H1 (cell line): ENCODE results near the gene SHQ1. TPM values are rescaled to one million over a fixed set of nuclear protein-coding genes. Genes with fewer than 3 reads are reported as not detected.

Experiments used
- CTCF ChIA-PET: fragments of 300-600 bp; sonication (Branson Sonifier 250); formaldehyde crosslinking; loops from one replicate; lab custom pipeline; 2021; ENCODE audit not compliant: partially characterized antibody; lab: Charles Lee
- POLR2A ChIA-PET: fragments of 300-600 bp; sonication (Branson Sonifier 250); formaldehyde crosslinking; loops from one replicate; lab custom pipeline; 2021; ENCODE audit warnings: inconsistent platforms; ENCODE audit not compliant: partially characterized antibody; lab: Charles Lee
- DNase-seq, 2 experiments: peaks; one replicate each; pipeline versions ENCODE4 v3.0.0 to v3.0.0-alpha.2; 2010 to 2022; ENCODE audit warnings: low spot score in 2 of 2, low read depth in 1 of 2, mixed read lengths in 1 of 2
- FAIRE-seq: peaks from 2 replicates; lab custom pipeline; 2011; peaks lifted over from hg19 to GRCh38; lab: Jason Lieb, UNC
- H2AFZ ChIP-seq: 2 replicates; pipeline ENCODE4 v1.8.1; 2012; ENCODE audit warnings: low read length, inconsistent platforms
- H2AK5ac ChIP-seq: 2 replicates; pipeline ENCODE4 v1.6.1; 2013; ENCODE audit warnings: low read depth, low read length
- H2BK120ac ChIP-seq: replicated peaks from 2 replicates; pipeline ENCODE3; 2013; ENCODE audit warnings: low read depth, low read length, inconsistent platforms
- H2BK12ac ChIP-seq: 2 replicates; pipeline ENCODE4 v1.6.1; 2013; ENCODE audit warnings: low read depth, low read length
- H2BK15ac ChIP-seq: 2 replicates; pipeline ENCODE4 v1.6.1; 2013; ENCODE audit warnings: low read length
- H2BK20ac ChIP-seq: 2 replicates; pipeline ENCODE4 v1.6.1; 2013; ENCODE audit warnings: low read length
- H2BK5ac ChIP-seq: 2 replicates; pipeline ENCODE4 v1.6.1; 2013; ENCODE audit warnings: low read depth, low read length
- H3K14ac ChIP-seq: 2 replicates; pipeline ENCODE4 v1.6.1; 2013; ENCODE audit warnings: inconsistent platforms; ENCODE audit not compliant: insufficient read length
- H3K18ac ChIP-seq: 2 replicates; pipeline ENCODE4 v1.6.1; 2013; ENCODE audit warnings: low read length; ENCODE audit errors: extremely low read depth
- H3K23ac ChIP-seq: 2 replicates; pipeline ENCODE4 v1.6.1; 2013; ENCODE audit warnings: inconsistent platforms; ENCODE audit not compliant: insufficient read length
- H3K23me2 ChIP-seq: 2 replicates; pipeline ENCODE4 v1.6.1; 2013; ENCODE audit warnings: low read depth, low read length
- H3K27ac ChIP-seq: 2 replicates; pipeline ENCODE4 v1.6.1; 2011; ENCODE audit warnings: low read depth, low read length, inconsistent platforms
- H3K27me3 ChIP-seq, 4 experiments: replicated peaks in 1 of 4; 1 replicate in 1 of 4; 2 replicates in 3 of 4; pipeline versions ENCODE4 v1.6.1 to v1.8.1; 2011 to 2013; ENCODE audit warnings: low read length in 3 of 4, mild to moderate bottlenecking in 3 of 4, inconsistent platforms in 2 of 4, mixed read lengths in 2 of 4, moderate library complexity in 1 of 4; ENCODE audit not compliant: control insufficient read depth in 3 of 4, insufficient read depth in 3 of 4; ENCODE audit errors: extremely low read depth in 1 of 4
- H3K36me3 ChIP-seq, 4 experiments: 2 replicates each; pipeline versions ENCODE4 v1.6.1 to v1.8.1; 2011 to 2013; ENCODE audit warnings: mild to moderate bottlenecking in 4 of 4, low read length in 3 of 4, moderate library complexity in 2 of 4, control low read depth in 1 of 4, inconsistent platforms in 1 of 4; ENCODE audit not compliant: insufficient read depth in 4 of 4, control insufficient read depth in 2 of 4
- H3K4ac ChIP-seq: replicated peaks from 2 replicates; pipeline ENCODE3; 2013; ENCODE audit warnings: low read length, low read depth, mixed read lengths, inconsistent platforms; ENCODE audit not compliant: insufficient read length
- H3K4me1 ChIP-seq, 4 experiments: replicated peaks in 1 of 4; 1 replicate in 1 of 4; 2 replicates in 3 of 4; pipeline versions ENCODE4 v1.6.1 to v1.8.1; 2011 to 2013; ENCODE audit warnings: low read length in 3 of 4, inconsistent platforms in 2 of 4, mixed read lengths in 1 of 4; ENCODE audit not compliant: insufficient read depth in 4 of 4, control insufficient read depth in 3 of 4
- H3K4me2 ChIP-seq, 2 experiments: 2 replicates each; pipeline versions ENCODE4 v1.6.1 to v1.8.1; 2011 to 2013; ENCODE audit warnings: low read depth in 2 of 2, low read length in 2 of 2, control low read depth in 1 of 2, inconsistent platforms in 1 of 2, mild to moderate bottlenecking in 1 of 2; ENCODE audit not compliant: insufficient read depth in 1 of 2
- H3K4me3 ChIP-seq, 4 experiments: fragments of 200-600, 300-600 bp in 1 of 4; sonication (generic), shearing (Covaris generic), sonication (Bioruptor Twin) in 1 of 4; 2 replicates each; pipeline versions ENCODE4 v1.5.1 to v1.8.1; 2011 to 2016; ENCODE audit warnings: low read length in 4 of 4, low read depth in 3 of 4, control low read depth in 2 of 4, inconsistent platforms in 2 of 4, mild to moderate bottlenecking in 2 of 4, mixed read lengths in 1 of 4, moderate library complexity in 1 of 4; ENCODE audit not compliant: insufficient read depth in 2 of 4; ENCODE audit errors: extremely low read depth in 1 of 4
- H3K56ac ChIP-seq: replicated peaks from 2 replicates; pipeline ENCODE3; 2013; ENCODE audit warnings: low read depth, mild to moderate bottlenecking, mixed read lengths, low read length, inconsistent platforms; ENCODE audit not compliant: insufficient read length
- H3K79me1 ChIP-seq: 2 replicates; pipeline ENCODE4 v1.6.1; 2013; ENCODE audit warnings: low read depth, low read length, control low read depth
- H3K79me2 ChIP-seq, 2 experiments: 2 replicates each; pipeline versions ENCODE4 v1.6.1 to v1.8.1; 2012 to 2013; ENCODE audit warnings: low read length in 2 of 2, mild to moderate bottlenecking in 2 of 2, inconsistent platforms in 1 of 2; ENCODE audit not compliant: insufficient read depth in 2 of 2, control insufficient read depth in 1 of 2
- H3K9ac ChIP-seq, 4 experiments: replicated peaks in 1 of 4; 1 replicate in 1 of 4; 2 replicates in 3 of 4; pipeline versions ENCODE4 v1.6.1 to v1.8.1; 2011 to 2013; ENCODE audit warnings: low read depth in 3 of 4, low read length in 3 of 4, control low read depth in 2 of 4, mild to moderate bottlenecking in 2 of 4, moderate library complexity in 2 of 4, inconsistent platforms in 1 of 4; ENCODE audit errors: extremely low read depth in 1 of 4
- H3K9me3 ChIP-seq, 2 experiments: 2 replicates each; pipeline versions ENCODE4 v1.6.1 to v1.8.1; 2012 to 2013; ENCODE audit warnings: mild to moderate bottlenecking in 2 of 2, moderate library complexity in 2 of 2, control low read depth in 1 of 2, inconsistent platforms in 1 of 2, low read depth in 1 of 2, low read length in 1 of 2, mixed read lengths in 1 of 2; ENCODE audit not compliant: insufficient read depth in 2 of 2
- H4K20me1 ChIP-seq, 2 experiments: replicated peaks in 1 of 2; 2 replicates each; pipeline versions ENCODE3 to v1.8.1; 2011 to 2013; ENCODE audit warnings: inconsistent platforms in 2 of 2, low read length in 2 of 2, mild to moderate bottlenecking in 1 of 2; ENCODE audit not compliant: insufficient read depth in 2 of 2, control insufficient read depth in 1 of 2
- H4K5ac ChIP-seq: 2 replicates; pipeline ENCODE4 v1.6.1; 2013; ENCODE audit warnings: low read length, low read depth, mixed read lengths, inconsistent platforms; ENCODE audit not compliant: insufficient read length
- H4K8ac ChIP-seq: 2 replicates; pipeline ENCODE4 v1.8.0; 2013; ENCODE audit warnings: mild to moderate bottlenecking, moderate library complexity, low read length, inconsistent platforms; ENCODE audit not compliant: insufficient read depth; ENCODE audit errors: extremely low read depth
- H4K91ac ChIP-seq: replicated peaks from 2 replicates; pipeline ENCODE3; 2013; ENCODE audit warnings: low read length, mixed read lengths, inconsistent platforms; ENCODE audit not compliant: insufficient read length
- NRF1 ChIP-seq: IDR thresholded peaks from 2 replicates; pipeline ENCODE4 v1.6.1; 2011; ENCODE audit warnings: mild to moderate bottlenecking, low read depth, low read length, improper control_type of control experiment
- polyA plus RNA-seq, 7 experiments: library from polyadenylated mRNA; depleted of rRNA in 3 of 7; stranded (reverse) in 5 of 7; unstranded in 2 of 7; fragments of >200 nt in 5 of 7; fragments of 200-250 nt in 2 of 7; gene quantifications; 1 replicate in 5 of 7; 2 replicates in 1 of 7; 4 replicates in 1 of 7; pipeline versions ENCODE4 v1.2.1 to v1.2.3, GENCODE V29; 2011 to 2013; ENCODE audit warnings: missing spikeins in 2 of 7, mixed read lengths in 2 of 7
- total RNA-seq: library from RNA; stranded (reverse); fragmentation: NEBNext Ultra II Directional; extraction: Animal tissue kit (Norgen Biotek cat#: 25700); gene quantifications from 2 replicates; pipeline ENCODE4 v1.2.1, GENCODE V29; 2021

Gene SHQ1
- total and polyA plus RNA-seq, 2 of the 8 experiments (the other 6 are each of a cell fraction or from before 2014, with no cell fraction given): 10.7 to 34.4 TPM

DNA sequence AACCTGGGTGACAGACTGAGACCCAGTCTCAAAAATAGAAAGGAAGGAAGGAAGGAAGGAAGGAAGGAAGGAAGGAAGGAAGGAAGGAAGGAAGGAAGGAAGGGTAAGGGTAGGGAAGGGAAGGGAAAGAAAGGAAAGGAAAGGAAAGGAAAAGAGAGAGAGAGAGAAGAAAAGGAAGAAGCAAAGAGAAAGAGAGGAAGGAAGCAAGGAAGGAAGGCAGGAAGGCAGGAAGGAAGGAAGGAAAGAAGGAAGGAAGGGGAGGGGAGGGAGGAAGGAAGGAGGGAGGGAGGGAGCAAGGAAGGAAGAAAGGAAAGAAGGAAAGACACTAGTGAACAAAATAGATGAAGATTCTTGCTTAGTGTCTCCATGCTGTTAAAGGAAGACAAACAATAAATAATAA lies 129.1 kb downstream of the SHQ1 start:
- H3K4me3 ChIP-seq: no peak overlapping the region
- H2BK15ac ChIP-seq: no peak overlapping the region
- no peaks in the 10 kb centered on the region for H3K79me1 ChIP-seq
- no peak overlapping the region for H3K4me2 ChIP-seq
- no peak for DNase-seq
- CTCF ChIA-PET: interaction anchor here (0.7 kb wide), 1 partner anchor 591 kb away, joined by 3 read pairs; no protein-coding TSS in a partner anchor
- no peaks in the 10 kb centered on the region for H3K36me3 ChIP-seq
- no peaks in the 10 kb centered on the region for H3K27me3 ChIP-seq
- no peak overlapping the region for H3K23ac ChIP-seq
- 0 out of 2 replicates have a peak overlapping the region, but pooled peaks have one; percentile 30 for H2AK5ac ChIP-seq
- H3K18ac ChIP-seq: no peak overlapping the region
- no peak overlapping the region for H4K5ac ChIP-seq
- H3K79me2 ChIP-seq: no peaks in the 10 kb centered on the region
- H3K9ac ChIP-seq: no peak overlapping the region
- H4K8ac ChIP-seq: no peak overlapping the region
- H2BK12ac ChIP-seq: no peak overlapping the region
- no peaks in the 10 kb centered on the region; the same call in 1 of the 2 replicates for H3K23me2 ChIP-seq
- no peaks in the 10 kb centered on the region for H4K20me1 ChIP-seq
- H2AFZ ChIP-seq: no peak overlapping the region
- no peak overlapping the region for H3K4ac ChIP-seq
- no peak overlapping the region for H2BK20ac ChIP-seq
- peaks cover 13 to 18% of the 10 kb centered on the region in 2 experiments for H3K9me3 ChIP-seq
- no peak overlapping the region for H3K27ac ChIP-seq
- H3K56ac ChIP-seq: no peak overlapping the region
- no peak overlapping the region for H3K14ac ChIP-seq
- no peak overlapping the region for H4K91ac ChIP-seq
- FAIRE-seq: no peak
- H3K4me1 ChIP-seq: 0 out of 7 replicates have a peak, but pooled peaks cover 0 to 2% (median 0%) of the 10 kb centered on the region in 4 experiments
- H2BK120ac ChIP-seq: no peak overlapping the region
- POLR2A ChIA-PET: no interaction called here
- H2BK5ac ChIP-seq: no peak overlapping the region
- TF ChIP-seq NRF1: no peak
